GM23338 (cell line): Measurements from ENCODE around the gene FAM110C.

Experiments used
- CREB1 ChIP-seq: fragments of 250-450 bp; sonication (Bioruptor Pico); IDR thresholded peaks from 2 replicates; pipeline ENCODE4 v1.5.0; 2020; ENCODE audit warnings: low read depth, mild to moderate bottlenecking, moderate library complexity
- CTCF ChIP-seq, 2 experiments: fragments of 200-600 bp in 1 of 2; sonication (generic) in 1 of 2; conservative IDR thresholded peaks; 2 replicates each; pipeline versions ENCODE4 v1.5.1 to v1.6.1; 2016 to 2017; ENCODE audit warnings: antibody characterized with exemption in 2 of 2, low read depth in 2 of 2, mild to moderate bottlenecking in 2 of 2, moderate library complexity in 1 of 2

- no peak for TF ChIP-seq CREB1 (CRISPR knock-in tag)
- no peak for TF ChIP-seq CTCF (conservative IDR thresholded peaks at IDR 0.05; ENCODE audit: low read depth in 2 of 2)
Observed at GRCh38 chr2:90645-91312, 44.5 kb upstream of the FAM110C start.
